Common myeloid progenitor, CD34-positive (primary cell): ENCODE measurements around the gene CLMP.

Experiments
- CTCF ChIA-PET: fragments of 350-600 bp; sonication (Branson Sonifier 250); formaldehyde crosslinking; loops from one replicate; lab custom pipeline; 2021; ENCODE audit warnings: antibody characterized with exemption; lab: Charles Lee
- POLR2A ChIA-PET: fragments of 350-600 bp; sonication (Branson Sonifier 250); formaldehyde crosslinking; loops from one replicate; lab custom pipeline; 2021; ENCODE audit warnings: antibody characterized with exemption; lab: Charles Lee
- DNase-seq, 3 donors: peaks; one replicate each; pipeline versions ENCODE4 v3.0.0 to v3.0.0-alpha.2; 2013
- H3K27ac ChIP-seq, 2 experiments: 1 replicate in 1 of 2; 2 replicates in 1 of 2; pipeline ENCODE4 v1.7.0; 2013; ENCODE audit warnings: inconsistent platforms in 2 of 2, low read length in 2 of 2, mild to moderate bottlenecking in 2 of 2, low read depth in 1 of 2, moderate library complexity in 1 of 2; ENCODE audit not compliant: severe bottlenecking in 2 of 2, insufficient read depth in 1 of 2, poor library complexity in 1 of 2
- H3K27me3 ChIP-seq, 5 experiments: replicated peaks in 2 of 5; 1 replicate in 3 of 5; 2 replicates in 2 of 5; pipeline versions ENCODE4 v1.6.1 to v1.7.0; 2013; ENCODE audit warnings: low read length in 4 of 5, mild to moderate bottlenecking in 2 of 5, moderate library complexity in 2 of 5, inconsistent platforms in 1 of 5; ENCODE audit not compliant: insufficient read depth in 5 of 5, control insufficient read depth in 4 of 5
- H3K36me3 ChIP-seq, 4 experiments: 1 replicate in 2 of 4; 2 replicates in 2 of 4; pipeline versions ENCODE4 v1.6.1 to v1.7.0; 2013; ENCODE audit warnings: low read length in 3 of 4, control low read depth in 1 of 4, mild to moderate bottlenecking in 1 of 4; ENCODE audit not compliant: control insufficient read depth in 4 of 4, insufficient read depth in 4 of 4
- H3K4me1 ChIP-seq, 4 experiments: 1 replicate in 3 of 4; 2 replicates in 1 of 4; pipeline versions ENCODE4 v1.6.1 to v1.7.1; 2013; ENCODE audit warnings: low read length in 3 of 4, mild to moderate bottlenecking in 3 of 4, control low read depth in 1 of 4, inconsistent platforms in 1 of 4, moderate library complexity in 1 of 4; ENCODE audit not compliant: control insufficient read depth in 4 of 4, insufficient read depth in 4 of 4; ENCODE audit errors: control extremely low read depth in 1 of 4
- H3K4me3 ChIP-seq, 7 experiments: 1 replicate in 4 of 7; 2 replicates in 3 of 7; pipeline versions ENCODE4 v1.5.1 to v1.7.0; 2013; ENCODE audit warnings: mild to moderate bottlenecking in 7 of 7, low read length in 6 of 7, moderate library complexity in 6 of 7, inconsistent platforms in 2 of 7, low read depth in 2 of 7, control low read depth in 1 of 7; ENCODE audit not compliant: insufficient read depth in 4 of 7, control insufficient read depth in 1 of 7; ENCODE audit errors: extremely low read depth in 1 of 7
- H3K9me3 ChIP-seq, 5 experiments: 1 replicate in 4 of 5; 2 replicates in 1 of 5; pipeline versions ENCODE4 v1.6.1 to v1.7.1; 2013; ENCODE audit warnings: low read length in 4 of 5, mild to moderate bottlenecking in 2 of 5, inconsistent platforms in 1 of 5, low read depth in 1 of 5, moderate library complexity in 1 of 5; ENCODE audit not compliant: control insufficient read depth in 4 of 5, insufficient read depth in 2 of 5; ENCODE audit errors: control extremely low read depth in 1 of 5
- WGBS: methylation state at CpG from one replicate; pipeline ENCODE4 v1.1.5; 2013; ENCODE audit not compliant: insufficient coverage; 5-methylcytosine and 5-hydroxymethylcytosine counted together

Gene CLMP

DNA sequence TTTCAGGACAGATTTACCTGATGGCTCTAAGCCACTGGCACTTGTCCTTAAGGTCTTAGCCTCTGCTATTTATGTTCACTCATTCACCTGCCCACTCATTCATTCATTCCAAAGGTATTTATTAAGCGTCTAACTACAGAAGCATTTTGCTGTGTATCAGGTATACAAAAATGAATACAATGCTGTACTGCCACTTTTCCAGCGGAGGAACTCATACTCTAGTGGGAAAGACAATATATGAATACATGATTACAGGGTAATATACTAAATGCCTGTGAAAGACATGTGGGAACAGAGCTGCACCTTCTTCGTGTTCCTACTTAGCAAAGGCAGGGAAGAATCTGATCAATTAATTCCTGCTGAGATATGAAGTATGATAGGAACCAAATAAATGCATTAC, 43.7 kb downstream of the CLMP start:
- Histone ChIP-seq H3K4me3 (no peak overlapping the region), H3K27ac (no peak overlapping the region), H3K4me1 (peaks cover 0 to 5% (median 0%) of the 10 kb centered on the region in 4 experiments), H3K36me3 (no peaks in the 10 kb centered on the region), H3K9me3 (peaks cover 0 to 5% (median 0%) of the 10 kb centered on the region in 5 experiments), H3K27me3 (no peaks in the 10 kb centered on the region)
- no peak for DNase-seq
- WGBS, result 100% methylated on average over 1 of the region's 3 CpGs
- ChIA-PET POLR2A (no interaction called here), CTCF (no interaction called here)

- 100% methylated on average over 5 of the region's 6 CpGs for WGBS
- Histone ChIP-seq H3K4me1 (peaks cover 0 to 5% (median 0%) of the 10 kb centered on the region in 4 experiments), H3K27ac (no peak overlapping the region), H3K36me3 (no peaks in the 10 kb centered on the region), H3K9me3 (peaks cover 0 to 2% (median 0%) of the 10 kb centered on the region in 5 experiments), H3K27me3 (no peaks in the 10 kb centered on the region), H3K4me3 (no peak overlapping the region)
- no peak for DNase-seq
- CTCF ChIA-PET, result no interaction called here
- POLR2A ChIA-PET, result no interaction called here
These were observed 44.2 kb downstream of the CLMP start for GRCh38 chr11:123150882-123151281.

- Histone ChIP-seq H3K36me3 (no peaks in the 10 kb centered on the region), H3K9me3 (no peaks in the 10 kb centered on the region), H3K27ac (no peak overlapping the region), H3K27me3 (no peaks in the 10 kb centered on the region), H3K4me3 (no peak overlapping the region), H3K4me1 (peaks cover 0 to 5% (median 0%) of the 10 kb centered on the region in 4 experiments)
- WGBS, result 56% methylated on average over 2 of the region's 4 CpGs
- ChIA-PET POLR2A (no interaction called here), CTCF (no interaction called here)
- DNase-seq, result no peak
These were observed 46.1 kb downstream of the CLMP start for GRCh38 chr11:123148965-123149364.

GRCh38 chr11:123145661-123146060, 49.4 kb downstream of the CLMP start:
- 98% methylated on average over 9 of the region's 9 CpGs for WGBS
- Histone ChIP-seq H3K27me3 (no peaks in the 10 kb centered on the region), H3K4me3 (no peak overlapping the region), H3K27ac (no peak overlapping the region), H3K36me3 (no peaks in the 10 kb centered on the region), H3K9me3 (no peaks in the 10 kb centered on the region), H3K4me1 (peaks cover 0 to 5% (median 0%) of the 10 kb centered on the region in 4 experiments)
- ChIA-PET CTCF (interaction anchor here (0.6 to 1.4 kb wide), 4 partner anchors 10 to 43 kb away, joined by 3 to 5 read pairs (median 4); no protein-coding TSS in a partner anchor), POLR2A (no interaction called here)
- DNase-seq, result no peak

DNA sequence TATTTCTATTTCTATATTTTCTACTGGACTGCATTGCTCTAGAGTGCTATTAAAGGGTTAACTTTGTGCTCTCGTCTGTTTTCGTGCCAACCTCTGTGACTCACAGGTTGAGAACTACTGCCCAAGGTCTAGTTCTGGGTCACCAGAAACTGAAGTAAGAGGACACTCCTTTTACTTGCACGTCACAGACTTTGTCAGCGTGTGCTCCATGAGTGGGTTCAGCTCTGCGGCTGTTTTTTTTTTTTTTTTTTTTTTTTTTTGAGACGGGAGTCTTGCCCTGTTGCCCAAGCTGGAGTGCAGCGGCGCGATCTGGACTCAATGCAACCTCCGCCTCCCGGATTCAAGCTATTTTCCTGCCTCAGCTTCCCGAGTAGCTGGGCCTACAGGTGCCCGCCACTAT, 49.8 kb downstream of the CLMP start:
- ChIA-PET CTCF (interaction anchor here (0.6 to 1.4 kb wide), 4 partner anchors 9 to 42 kb away, joined by 3 to 5 read pairs (median 4); no protein-coding TSS in a partner anchor), POLR2A (no interaction called here)
- Histone ChIP-seq H3K27ac (no peak overlapping the region), H3K9me3 (no peaks in the 10 kb centered on the region), H3K36me3 (no peaks in the 10 kb centered on the region), H3K4me3 (no peak overlapping the region), H3K4me1 (peaks cover 0 to 5% (median 0%) of the 10 kb centered on the region in 4 experiments), H3K27me3 (no peaks in the 10 kb centered on the region)
- DNase-seq, result no peak
- WGBS, result 90% methylated on average over 8 of the region's 13 CpGs

DNA sequence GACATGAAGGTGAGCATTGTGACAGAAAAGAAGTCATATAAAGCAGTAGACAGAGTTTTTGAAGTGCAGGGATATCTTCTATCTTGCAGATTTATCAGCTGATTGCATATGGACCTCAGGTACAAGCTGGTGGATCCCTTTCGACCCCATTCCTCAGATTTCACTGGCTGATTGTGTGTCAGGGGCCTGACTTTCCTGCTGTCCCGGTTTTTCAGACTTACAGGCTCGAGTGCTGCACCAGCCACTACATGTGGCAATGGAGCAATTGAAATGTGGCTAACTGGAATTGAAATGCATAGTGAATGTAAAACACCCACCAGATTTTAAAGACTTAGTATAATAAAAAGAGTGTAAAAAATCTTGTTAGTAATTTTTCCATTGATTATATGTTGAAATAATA, 50.3 kb downstream of the CLMP start:
- H3K27me3 ChIP-seq, result no peaks in the 10 kb centered on the region
- no peaks in the 10 kb centered on the region for H3K9me3 ChIP-seq
- ChIA-PET CTCF (no interaction called here), POLR2A (no interaction called here)
- no peak overlapping the region for H3K4me3 ChIP-seq
- no peak for DNase-seq
- no peak overlapping the region for H3K27ac ChIP-seq
- peaks cover 0 to 5% (median 0%) of the 10 kb centered on the region in 4 experiments for H3K4me1 ChIP-seq
- whole genome bisulfite sequencing, result 100% methylated on average over 1 of the region's 3 CpGs
- H3K36me3 ChIP-seq, result no peaks in the 10 kb centered on the region

DNA sequence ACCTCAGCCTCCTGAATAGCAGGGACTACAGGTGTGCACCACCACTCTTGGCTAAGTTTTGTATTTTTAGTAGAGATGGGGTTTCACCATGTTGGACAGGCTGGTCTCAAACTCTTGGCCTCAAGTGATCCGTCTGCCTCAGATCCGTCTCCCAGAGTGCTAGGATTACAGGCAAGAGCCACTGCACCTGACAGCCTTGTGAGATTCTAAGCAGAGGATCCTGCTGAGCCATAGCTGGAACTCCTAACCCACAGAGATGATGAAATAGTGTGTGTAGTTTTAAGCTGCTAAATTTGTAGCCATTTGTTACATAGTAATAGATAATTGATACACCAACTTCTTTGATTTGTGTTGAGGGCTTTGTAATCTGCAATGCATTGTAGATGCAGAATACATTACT, 51.1 kb downstream of the CLMP start:
- Histone ChIP-seq H3K36me3 (no peaks in the 10 kb centered on the region), H3K9me3 (no peaks in the 10 kb centered on the region), H3K4me1 (peaks cover 0 to 2% (median 0%) of the 10 kb centered on the region in 4 experiments), H3K27ac (no peak overlapping the region), H3K27me3 (no peaks in the 10 kb centered on the region), H3K4me3 (no peak overlapping the region)
- POLR2A ChIA-PET, result no interaction called here
- no peak for DNase-seq
- 100% methylated on average over 2 of the region's 2 CpGs for WGBS
- CTCF ChIA-PET, result no interaction called here
